Measurements from ENCODE around the gene SMYD3. TPM values are rescaled to one million over a fixed set of nuclear protein-coding genes. Genes with fewer than 3 reads are reported as not detected.

The SMYD3 gene
- total and polyA plus RNA-seq, 2 donors (not counting 1 experiment from before 2014, with no cell fraction given) = 9.7 to 37.2 TPM

GRCh38 chr1:246213502-246213901 is 293.6 kb downstream of the SMYD3 start:
- no peak for DNase-seq
- Histone ChIP-seq H4K20me1 (ENCODE audit: control insufficient read depth, insufficient read depth, low read length, poor library complexity, severe bottlenecking) (no peaks in the 10 kb centered on the region), H3K27ac (ENCODE audit: low read length in 2 of 2) (no peak overlapping the region), H3K4me1 (ENCODE audit: control insufficient read depth in 2 of 2, insufficient read depth in 2 of 2, low read length in 2 of 2) (peaks cover 0 to 5% of the 10 kb centered on the region in 2 donors), H3K4me3 (ENCODE audit: control extremely low read depth in 1 of 5, extremely low read depth in 1 of 5, insufficient read depth in 1 of 5, low read depth in 2 of 5, low read length in 4 of 5) (no peak overlapping the region), H3K9me3 (ENCODE audit: control extremely low read depth in 1 of 3, control insufficient read depth in 2 of 3, insufficient read depth in 1 of 3, low read length in 2 of 3) (peaks cover 0 to 1% (median 0%) of the 10 kb centered on the region in 3 donors), H3K36me3 (replicated peaks in 1 of 2; ENCODE audit: control extremely low read depth in 1 of 2, control insufficient read depth in 1 of 2, extremely low read depth in 1 of 2, insufficient read depth in 2 of 2, low read length in 1 of 2) (no peaks in the 10 kb centered on the region), H2AFZ (ENCODE audit: insufficient read depth, low read depth, low read length, poor library complexity, severe bottlenecking) (no peak overlapping the region), H3K79me2 (ENCODE audit: control insufficient read depth, insufficient read depth, low read length) (no peaks in the 10 kb centered on the region), H3K27me3 (replicated peaks in 1 of 4; ENCODE audit: control extremely low read depth in 1 of 4, control insufficient read depth in 3 of 4, insufficient read depth in 4 of 4, low read length in 3 of 4) (no peaks in the 10 kb centered on the region), H3K4me2 (replicated peaks; ENCODE audit: low read depth, low read length, poor library complexity, severe bottlenecking) (no peak overlapping the region), H3K9ac (ENCODE audit: low read length) (no peak overlapping the region)
- Mint-ChIP-seq H3K4me1 (peaks cover 6% of the 10 kb centered on the region), H3K4me3 (no peak overlapping the region), H3K9me3 (ENCODE audit: insufficient read depth) (no peaks in the 10 kb centered on the region), H3K27me3 (no peaks in the 10 kb centered on the region), H3K27ac (no peak overlapping the region)
- intact Hi-C loops (cut with micrococcal nuclease) = no loop called here
- no peak for TF ChIP-seq CTCF (IDR thresholded peaks at IDR 0.05)
- TF ChIP-seq EZH2 (IDR thresholded peaks at IDR 0.05; ENCODE audit: borderline replicate concordance, insufficient read depth, low read depth, low read length, poor library complexity, severe bottlenecking) = no peak
- no peak for ATAC-seq (ENCODE audit: low read depth)
- POLR2A ChIA-PET = no interaction called here
- CTCF ChIA-PET = no interaction called here
- WGBS (ENCODE audit: insufficient coverage) = 97% methylated on average over 3 of the region's 3 CpGs

- H3K9ac ChIP-seq (ENCODE audit: low read length) = no peak overlapping the region
- H3K27me3 ChIP-seq (replicated peaks in 1 of 4; ENCODE audit: control extremely low read depth in 1 of 4, control insufficient read depth in 3 of 4, insufficient read depth in 4 of 4, low read length in 3 of 4) = no peaks in the 10 kb centered on the region
- H4K20me1 ChIP-seq (ENCODE audit: control insufficient read depth, insufficient read depth, low read length, poor library complexity, severe bottlenecking) = no peaks in the 10 kb centered on the region
- no peak overlapping the region for H2AFZ ChIP-seq (ENCODE audit: insufficient read depth, low read depth, low read length, poor library complexity, severe bottlenecking)
- no peaks in the 10 kb centered on the region for H3K9me3 Mint-ChIP-seq (ENCODE audit: insufficient read depth)
- no peak overlapping the region for H3K4me3 Mint-ChIP-seq
- ChIA-PET POLR2A (no interaction called here), CTCF (no interaction called here)
- WGBS (ENCODE audit: insufficient coverage) = no CpG with 5 or more reads among the region's 3 CpGs
- no peaks in the 10 kb centered on the region for H3K36me3 ChIP-seq (replicated peaks in 1 of 2; ENCODE audit: control extremely low read depth in 1 of 2, control insufficient read depth in 1 of 2, extremely low read depth in 1 of 2, insufficient read depth in 2 of 2, low read length in 1 of 2)
- no peak for TF ChIP-seq EZH2 (IDR thresholded peaks at IDR 0.05; ENCODE audit: borderline replicate concordance, insufficient read depth, low read depth, low read length, poor library complexity, severe bottlenecking)
- no peak for TF ChIP-seq CTCF (IDR thresholded peaks at IDR 0.05)
- no peak for DNase-seq
- H3K27ac Mint-ChIP-seq = no peak overlapping the region
- H3K27ac ChIP-seq (ENCODE audit: low read length in 2 of 2) = no peak overlapping the region
- no peaks in the 10 kb centered on the region for H3K27me3 Mint-ChIP-seq
- peaks cover 0 to 1% (median 0%) of the 10 kb centered on the region in 3 donors for H3K9me3 ChIP-seq (ENCODE audit: control extremely low read depth in 1 of 3, control insufficient read depth in 2 of 3, insufficient read depth in 1 of 3, low read length in 2 of 3)
- peaks cover 6% of the 10 kb centered on the region for H3K4me1 Mint-ChIP-seq
- intact Hi-C loops (cut with micrococcal nuclease) = no loop called here
- peaks cover 0 to 5% of the 10 kb centered on the region in 2 donors for H3K4me1 ChIP-seq (ENCODE audit: control insufficient read depth in 2 of 2, insufficient read depth in 2 of 2, low read length in 2 of 2)
- ATAC-seq (ENCODE audit: low read depth) = no peak
- no peak overlapping the region for H3K4me3 ChIP-seq (ENCODE audit: control extremely low read depth in 1 of 5, extremely low read depth in 1 of 5, insufficient read depth in 1 of 5, low read depth in 2 of 5, low read length in 4 of 5)
- H3K79me2 ChIP-seq (ENCODE audit: control insufficient read depth, insufficient read depth, low read length) = no peaks in the 10 kb centered on the region
- no peak overlapping the region for H3K4me2 ChIP-seq (replicated peaks; ENCODE audit: low read depth, low read length, poor library complexity, severe bottlenecking)
Observed at GRCh38 chr1:246213036-246213435, 294.0 kb downstream of the SMYD3 start.
